AG04450 (cell line): ENCODE data around the gene GALT. TPM values are rescaled to one million over a fixed set of nuclear protein-coding genes. Genes with fewer than 3 reads are reported as not detected.

Source experiments
- CTCF ChIA-PET: fragments of 300-600, 350-600 bp; formaldehyde crosslinking; extraction: SDS; loops from one replicate; lab custom pipeline; 2022; ENCODE audit warnings: antibody characterized with exemption, inconsistent platforms; lab: Charles Lee
- POLR2A ChIA-PET: fragments of 350-600 bp; formaldehyde crosslinking; extraction: SDS; loops from one replicate; lab custom pipeline; 2021; ENCODE audit warnings: antibody characterized with exemption, inconsistent platforms; lab: Yijun Ruan, JAX
- DNase-seq: peaks from one replicate; pipeline ENCODE4 v3.0.0-alpha.2; 2011; ENCODE audit warnings: low read depth, low spot score
- H3K27ac ChIP-seq: one replicate; pipeline ENCODE4 v1.5.1; 2012; ENCODE audit warnings: low read depth, low read length, control low read depth
- H3K27me3 ChIP-seq: one replicate; pipeline ENCODE4 v1.6.0; 2012; ENCODE audit warnings: low read length; ENCODE audit not compliant: control insufficient read depth, insufficient read depth
- H3K4me3 ChIP-seq: 2 replicates; pipeline ENCODE4 v1.5.1; 2011; ENCODE audit warnings: mild to moderate bottlenecking, low read depth, low read length, control low read depth
- H3K9me3 ChIP-seq: 2 replicates; pipeline ENCODE4 v1.5.1; 2012; ENCODE audit warnings: low read length; ENCODE audit not compliant: control insufficient read depth, insufficient read depth
- CTCF ChIP-seq: IDR thresholded peaks from 2 replicates; pipeline ENCODE4 v1.5.1; 2011; ENCODE audit warnings: low read depth, low read length, control low read depth, inconsistent platforms
- polyA plus RNA-seq: library from polyadenylated mRNA; depleted of rRNA; stranded (reverse); fragments of >200 nt; gene quantifications from 2 replicates; pipeline ENCODE4 v1.2.3, GENCODE V29; 2011

Gene GALT
- polyA plus RNA-seq, 1 experiment, result 24.8 TPM

GRCh38 chr9:34625186-34625486 lies 21.3 kb upstream of the GALT start:
- Histone ChIP-seq H3K9me3 (no peaks in the 10 kb centered on the region; the same call in 1 of the 2 replicates), H3K27ac (no peak overlapping the region), H3K4me3 (no peak overlapping the region), H3K27me3 (peaks cover 71% of the 10 kb centered on the region)
- ChIA-PET CTCF (interaction anchor here (1.4 to 2.1 kb wide), 3 partner anchors 9 to 221 kb away, joined by 4 to 22 read pairs (median 6); no protein-coding TSS in a partner anchor), POLR2A (interaction anchor here (0.6 kb wide), 1 partner anchor 270 kb away, joined by 4 read pairs; no protein-coding TSS in a partner anchor)
- no peak for DNase-seq
- no peak for TF ChIP-seq CTCF

- H3K27me3 ChIP-seq, result peaks cover 79% of the 10 kb centered on the region
- ChIA-PET POLR2A (no interaction called here), CTCF (no interaction called here)
- TF ChIP-seq CTCF, result no peak
- DNase-seq, result no peak
- H3K27ac ChIP-seq, result no peak overlapping the region
- no peaks in the 10 kb centered on the region; the same call in 1 of the 2 replicates for H3K9me3 ChIP-seq
- peak overlapping the region; percentile 44; the same call in 1 of the 2 replicates for H3K4me3 ChIP-seq
Measured at GRCh38 chr9:34627716-34628655, 18.5 kb upstream of the GALT start.

GRCh38 chr9:34628656-34629490 lies 17.6 kb upstream of the GALT start, which contains the start of gene ARID3C:
TSS of gene ARID3C (minus strand) at chr9:34629066. CDS start at chr9:34628014, 1,052 bp downstream.
- no peak for TF ChIP-seq CTCF
- DNase-seq, result no peak
- Histone ChIP-seq H3K9me3 (no peaks in the 10 kb centered on the region; the same call in 1 of the 2 replicates), H3K27me3 (peaks cover 70% of the 10 kb centered on the region), H3K27ac (no peak within 1 kb of the TSS), H3K4me3 (peak within 1 kb of the TSS; percentile 44)
- ChIA-PET CTCF (interaction anchor here (1.3 kb wide), 1 partner anchor 225 kb away, joined by 3 read pairs; no protein-coding TSS in a partner anchor), POLR2A (no interaction called here)

- DNase-seq, result no peak
- no peak overlapping the region for H3K4me3 ChIP-seq
- no peak for TF ChIP-seq CTCF
- no peaks in the 10 kb centered on the region for H3K9me3 ChIP-seq
- no peak overlapping the region for H3K27ac ChIP-seq
- peaks cover 64% of the 10 kb centered on the region for H3K27me3 ChIP-seq
- POLR2A ChIA-PET, result no interaction called here
- CTCF ChIA-PET, result interaction anchor here (1.3 to 2.2 kb wide), 2 partner anchors 73 to 226 kb away, joined by 3 to 5 read pairs; no protein-coding TSS in a partner anchor
Measured at GRCh38 chr9:34629491-34629808, 17.0 kb upstream of the GALT start.
